Esophagus muscularis mucosa (tissue), 4 donors: ENCODE measurements around the gene ARHGAP21. TPM values are rescaled to one million over a fixed set of nuclear protein-coding genes. Genes with fewer than 3 reads are reported as not detected.
A peak's percentile ranks its signal among the peaks of the same experiment; 100 is the strongest.

Experiments
- DNase-seq: peaks from one replicate; pipeline ENCODE4 v3.0.0-alpha.2; 2017; ENCODE audit errors: extremely low spot score
- H3K27ac ChIP-seq, 4 donors: fragments of 200-600 bp; sonication (generic); replicated peaks in 1 of 4; 1 replicate in 3 of 4; 2 replicates in 1 of 4; pipeline ENCODE4 v1.5.1; 2016 to 2019; ENCODE audit warnings: mild to moderate bottlenecking in 1 of 4
- H3K27me3 ChIP-seq, 4 donors: fragments of 200-600 bp; sonication (generic); one replicate each; pipeline versions ENCODE4 v1.5.1 to v1.6.0; 2016 to 2019
- H3K36me3 ChIP-seq, 4 donors: fragments of 200-600 bp; sonication (generic); one replicate each; pipeline ENCODE4 v1.5.1; 2016 to 2019
- H3K4me1 ChIP-seq, 4 donors: fragments of 200-600 bp; sonication (generic); one replicate each; pipeline ENCODE4 v1.5.1; 2016 to 2019
- H3K4me3 ChIP-seq, 4 donors: fragments of 200-600 bp; sonication (generic); 1 replicate in 2 of 4; 2 replicates in 2 of 4; pipeline ENCODE4 v1.5.1; 2016 to 2019; ENCODE audit warnings: mild to moderate bottlenecking in 4 of 4, moderate library complexity in 1 of 4
- H3K9me3 ChIP-seq, 4 donors: fragments of 200-600 bp; sonication (generic); 1 replicate in 3 of 4; 2 replicates in 1 of 4; pipeline ENCODE4 v1.5.1; 2016 to 2019
- CTCF ChIP-seq, 3 experiments: fragments of 200-600 bp in 2 of 3; fragments of 450-650 bp in 1 of 3; sonication (generic) in 2 of 3; IDR thresholded peaks; one replicate each; pipeline ENCODE4 v1.5.1; 2017 to 2019; ENCODE audit warnings: antibody characterized with exemption in 3 of 3, mild to moderate bottlenecking in 2 of 3, moderate library complexity in 1 of 3
- EP300 ChIP-seq: sonication (generic); formaldehyde crosslinking; IDR thresholded peaks from one replicate; pipeline ENCODE4 v1.6.1; 2017; ENCODE audit warnings: antibody characterized with exemption
- POLR2A ChIP-seq: fragments of 450-650 bp; IDR thresholded peaks from one replicate; pipeline ENCODE4 v1.6.1; 2017; ENCODE audit warnings: antibody characterized with exemption, moderate library complexity, mild to moderate bottlenecking, low read depth
- POLR2AphosphoS5 ChIP-seq, 2 donors: sonication (generic); formaldehyde crosslinking; IDR thresholded peaks; one replicate each; pipeline ENCODE4 v1.6.1; 2017; ENCODE audit warnings: antibody characterized with exemption in 2 of 2
- WGBS: methylation state at CpG from one replicate; pipeline ENCODE4 v1.1.5; 2018; 5-methylcytosine and 5-hydroxymethylcytosine counted together
- intact Hi-C: fragments of 100-400 bp; cut with DNase I; formaldehyde crosslinking; loops from one replicate; pipeline ENCODE4 v1.15.1; 2023
- total RNA-seq, 4 donors: library from RNA; depleted of rRNA; stranded (reverse); fragments of >200 nt; gene quantifications; one replicate each; pipeline versions ENCODE4 v1.1.0 to v1.2.1, GENCODE V29; 2016

Gene ARHGAP21
- total RNA-seq, 4 donors from 2014 or later, result 52.7 to 65.7 (median 61.1) TPM

GRCh38 chr10:24643679-24644209 is 79.9 kb downstream of the ARHGAP21 start:
- WGBS, result 93% methylated on average over 6 of the region's 6 CpGs
- Histone ChIP-seq H3K27me3 (no peaks in the 10 kb centered on the region), H3K4me1 (peaks cover 3 to 14% (median 10%) of the 10 kb centered on the region in 4 donors), H3K36me3 (no peaks in the 10 kb centered on the region), H3K4me3 (no peak overlapping the region), H3K9me3 (no peaks in the 10 kb centered on the region), H3K27ac (no peak overlapping the region)
- intact Hi-C loops, result loop anchor here (2.0 to 5.0 kb wide), 3 partner anchors 79 to 437 kb away; partner anchors contain the start of gene ARHGAP21
- DNase-seq, result no peak
- no peak for TF ChIP-seq EP300
- TF ChIP-seq CTCF (IDR thresholded peaks at IDR 0.05), result no peak
- TF ChIP-seq POLR2AphosphoS5 (IDR thresholded peaks at IDR 0.05), result no peak
- no peak for TF ChIP-seq POLR2A

GRCh38 chr10:24642921-24643678 is 80.6 kb downstream of the ARHGAP21 start:
- Histone ChIP-seq H3K27ac (no peak overlapping the region), H3K4me3 (no peak overlapping the region), H3K27me3 (no peaks in the 10 kb centered on the region), H3K9me3 (no peaks in the 10 kb centered on the region), H3K36me3 (no peaks in the 10 kb centered on the region), H3K4me1 (peaks cover 3 to 14% (median 10%) of the 10 kb centered on the region in 4 donors)
- TF ChIP-seq CTCF (IDR thresholded peaks at IDR 0.05) (peak; percentile 67 to 85 (median 76)), POLR2AphosphoS5 (IDR thresholded peaks at IDR 0.05) (no peak)
- DNase-seq, result no peak
- intact Hi-C loops, result loop anchor here (2.0 to 5.0 kb wide), 3 partner anchors 79 to 438 kb away; partner anchors contain the start of gene ARHGAP21
- 38% methylated on average over 6 of the region's 6 CpGs for WGBS

- intact Hi-C loops, result no loop called here
- TF ChIP-seq POLR2A, result no peak
- no peak for TF ChIP-seq CTCF (IDR thresholded peaks at IDR 0.05)
- TF ChIP-seq POLR2AphosphoS5 (IDR thresholded peaks at IDR 0.05), result no peak
- no peak for TF ChIP-seq EP300
- WGBS, result 97% methylated on average over 1 of the region's 1 CpG
Observed at GRCh38 chr10:24639124-24639523, 84.6 kb downstream of the ARHGAP21 start.

GRCh38 chr10:24625778-24626177 is 97.9 kb downstream of the ARHGAP21 start:
- WGBS, result 99% methylated on average over 4 of the region's 4 CpGs
- TF ChIP-seq CTCF (IDR thresholded peaks at IDR 0.05) (no peak), POLR2AphosphoS5 (IDR thresholded peaks at IDR 0.05) (no peak), POLR2A (no peak), EP300 (no peak)
- H3K36me3 ChIP-seq, result peaks cover 0 to 11% (median 2%) of the 10 kb centered on the region in 4 donors

More at GRCh38 chr10:24639124-24639523, 84.6 kb downstream of the ARHGAP21 start:
- Histone ChIP-seq H3K4me3 (no peak overlapping the region), H3K4me1 (peaks cover 9 to 16% (median 13%) of the 10 kb centered on the region in 4 donors), H3K27ac (no peak overlapping the region), H3K36me3 (no peaks in the 10 kb centered on the region), H3K9me3 (no peaks in the 10 kb centered on the region), H3K27me3 (no peaks in the 10 kb centered on the region)
- no peak for DNase-seq

More at GRCh38 chr10:24625778-24626177, 97.9 kb downstream of the ARHGAP21 start:
- Histone ChIP-seq H3K4me1 (peaks cover 5 to 8% (median 5%) of the 10 kb centered on the region in 4 donors), H3K9me3 (no peaks in the 10 kb centered on the region), H3K27ac (no peak overlapping the region), H3K27me3 (no peaks in the 10 kb centered on the region), H3K4me3 (no peak overlapping the region)
- no peak for DNase-seq
- intact Hi-C loops, result no loop called here
